GM23248 (cell line): Measurements from ENCODE around the gene TLL1. TPM values are rescaled to one million over a fixed set of nuclear protein-coding genes. Genes with fewer than 3 reads are reported as not detected.

Experiments
- DNase-seq: peaks from one replicate; pipeline ENCODE4 v3.0.0-alpha.2; 2015
- H2AFZ ChIP-seq: fragments of 200-600 bp; sonication (generic); 2 replicates; pipeline ENCODE4 v1.6.1; 2016; ENCODE audit warnings: antibody characterized with exemption
- H3F3A ChIP-seq: fragments of 200-600 bp; sonication (generic); 2 replicates; pipeline ENCODE4 v1.6.1; 2016; ENCODE audit warnings: mild to moderate bottlenecking, antibody characterized with exemption, mixed run types; ENCODE audit not compliant: insufficient read depth
- H3K27ac ChIP-seq: fragments of 200-600 bp; sonication (generic); 2 replicates; pipeline ENCODE4 v1.5.1; 2016; ENCODE audit warnings: mild to moderate bottlenecking
- H3K27me3 ChIP-seq: fragments of 200-600 bp; sonication (generic); replicated peaks from 2 replicates; pipeline ENCODE4 v1.6.1; 2016; ENCODE audit warnings: mild to moderate bottlenecking; ENCODE audit not compliant: insufficient read depth
- H3K36me3 ChIP-seq: fragments of 200-600 bp; sonication (generic); 2 replicates; pipeline ENCODE4 v1.6.1; 2016; ENCODE audit warnings: low read depth, mild to moderate bottlenecking
- H3K4me1 ChIP-seq: fragments of 200-600 bp; sonication (generic); 2 replicates; pipeline ENCODE4 v1.6.1; 2016; ENCODE audit warnings: mild to moderate bottlenecking; ENCODE audit not compliant: insufficient read depth
- H3K4me2 ChIP-seq: fragments of 200-600 bp; sonication (generic); one replicate; pipeline ENCODE4 v1.6.1; 2016; ENCODE audit warnings: mild to moderate bottlenecking; ENCODE audit not compliant: unreplicated experiment
- H3K4me3 ChIP-seq: fragments of 200-600 bp; sonication (generic); 2 replicates; pipeline ENCODE4 v1.5.1; 2016; ENCODE audit warnings: mild to moderate bottlenecking
- H3K79me2 ChIP-seq: fragments of 200-600 bp; sonication (generic); 2 replicates; pipeline ENCODE4 v1.6.1; 2016; ENCODE audit warnings: mild to moderate bottlenecking; ENCODE audit not compliant: insufficient read depth
- H3K9ac ChIP-seq: fragments of 200-600 bp; sonication (generic); 2 replicates; pipeline ENCODE4 v1.6.1; 2016; ENCODE audit warnings: mild to moderate bottlenecking
- H3K9me2 ChIP-seq: fragments of 200-600 bp; sonication (generic); 2 replicates; pipeline ENCODE4 v1.6.1; 2016; ENCODE audit warnings: mixed run types, mild to moderate bottlenecking, moderate library complexity; ENCODE audit not compliant: insufficient read depth
- H3K9me3 ChIP-seq: fragments of 200-600 bp; sonication (generic); one replicate; pipeline ENCODE4 v1.6.1; 2017; ENCODE audit warnings: low read depth
- H4K20me1 ChIP-seq: fragments of 200-600 bp; sonication (generic); 2 replicates; pipeline ENCODE4 v1.6.0; 2016; ENCODE audit not compliant: insufficient read depth
- EZH2 ChIP-seq: fragments of 200-600 bp; sonication (generic); IDR thresholded peaks from 2 replicates; pipeline ENCODE4 v1.6.1; 2018; ENCODE audit warnings: antibody characterized with exemption, mild to moderate bottlenecking; ENCODE audit not compliant: insufficient read depth, poor library complexity, severe bottlenecking
- EZH2phosphoT487 ChIP-seq: fragments of 200-600 bp; sonication (generic); IDR thresholded peaks from 2 replicates; pipeline ENCODE4 v1.6.1; 2018; ENCODE audit warnings: antibody characterized with exemption, moderate library complexity, mild to moderate bottlenecking, low read depth; ENCODE audit not compliant: insufficient read depth
- WGBS, 2 experiments: methylation state at CpG; one replicate each; pipeline ENCODE4 v1.1.6; 2015 to 2017; ENCODE audit warnings: low lambda C conversion rate in 2 of 2, low coverage in 1 of 2; ENCODE audit errors: missing lambda C conversion rate in 2 of 2; 5-methylcytosine and 5-hydroxymethylcytosine counted together
- in situ Hi-C: fragments of 300-500 bp; cut with MboI; formaldehyde crosslinking; loops from 2 replicates; pipeline ENCODE4 v1.15.0; 2020
- polyA plus RNA-seq: library from polyadenylated mRNA; unstranded; fragments of >200 nt; fragmentation: Nextera tagmentation; extraction: Ambion mirVana; gene quantifications from 2 replicates; pipeline ENCODE4 v1.2.1, GENCODE V29; 2016
- total RNA-seq: library from RNA; depleted of rRNA; stranded (reverse); fragments of >200 nt; shearing (Covaris generic); gene quantifications from 2 replicates; pipeline ENCODE4 v1.2.3, GENCODE V29; 2014

Gene TLL1
- total and polyA plus RNA-seq, 2 experiments from 2014 or later: not detected

GRCh38 chr4:165875446-165875845 lies 2.4 kb downstream of the TLL1 start:
- Histone ChIP-seq H3K9ac (no peak overlapping the region), H3K27me3 (peaks cover 41% of the 10 kb centered on the region), H3K9me3 (no peaks in the 10 kb centered on the region), H3K27ac (no peak overlapping the region), H2AFZ (no peak overlapping the region), H4K20me1 (no peaks in the 10 kb centered on the region), H3K4me3 (no peak overlapping the region), H3K9me2 (no peaks in the 10 kb centered on the region), H3K4me2 (no peak overlapping the region), H3K79me2 (no peaks in the 10 kb centered on the region), H3K4me1 (no peaks in the 10 kb centered on the region), H3F3A (no peaks in the 10 kb centered on the region), H3K36me3 (no peaks in the 10 kb centered on the region)
- no peak for DNase-seq
- TF ChIP-seq EZH2 (no peak), EZH2phosphoT487 (no peak)
- 34 to 55% methylated on average over 2 of the region's 2 CpGs for WGBS, 2 experiments
- in situ Hi-C loops: no loop called here

DNA sequence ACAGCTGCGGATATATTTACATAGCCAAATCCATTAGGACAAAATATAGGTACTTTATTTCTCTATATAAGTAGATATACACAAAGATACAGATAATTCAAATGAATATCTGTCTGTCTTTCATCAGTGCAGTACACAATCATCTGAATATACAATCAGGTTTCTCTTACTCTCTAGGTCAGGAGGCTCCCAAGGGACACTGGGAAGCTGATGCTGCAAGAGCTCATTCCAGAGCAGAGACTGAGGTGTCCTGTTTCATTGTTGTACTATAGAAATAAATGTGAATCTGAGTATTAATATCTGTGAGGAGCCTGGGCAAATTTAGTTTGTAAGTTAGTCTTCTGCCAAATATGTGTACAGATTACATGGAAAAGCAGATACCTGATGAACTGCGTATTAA lies 4.2 kb downstream of the TLL1 start:
- peak; percentile 8 for DNase-seq
- no peak overlapping the region for H3K9ac ChIP-seq
- H3K4me3 ChIP-seq: no peak overlapping the region
- no peak for TF ChIP-seq EZH2
- TF ChIP-seq EZH2phosphoT487: no peak
- H4K20me1 ChIP-seq: no peaks in the 10 kb centered on the region
- H3F3A ChIP-seq: no peaks in the 10 kb centered on the region
- H2AFZ ChIP-seq: no peak overlapping the region
- in situ Hi-C loops: no loop called here
- H3K27ac ChIP-seq: no peak overlapping the region
- no peaks in the 10 kb centered on the region for H3K79me2 ChIP-seq
- H3K9me3 ChIP-seq: no peaks in the 10 kb centered on the region
- no peaks in the 10 kb centered on the region for H3K36me3 ChIP-seq
- 59 to 61% methylated on average over 2 of the region's 2 CpGs for WGBS, 2 experiments
- no peak overlapping the region for H3K4me2 ChIP-seq
- H3K4me1 ChIP-seq: no peaks in the 10 kb centered on the region
- H3K27me3 ChIP-seq: peaks cover 33% of the 10 kb centered on the region
- no peaks in the 10 kb centered on the region for H3K9me2 ChIP-seq

DNA sequence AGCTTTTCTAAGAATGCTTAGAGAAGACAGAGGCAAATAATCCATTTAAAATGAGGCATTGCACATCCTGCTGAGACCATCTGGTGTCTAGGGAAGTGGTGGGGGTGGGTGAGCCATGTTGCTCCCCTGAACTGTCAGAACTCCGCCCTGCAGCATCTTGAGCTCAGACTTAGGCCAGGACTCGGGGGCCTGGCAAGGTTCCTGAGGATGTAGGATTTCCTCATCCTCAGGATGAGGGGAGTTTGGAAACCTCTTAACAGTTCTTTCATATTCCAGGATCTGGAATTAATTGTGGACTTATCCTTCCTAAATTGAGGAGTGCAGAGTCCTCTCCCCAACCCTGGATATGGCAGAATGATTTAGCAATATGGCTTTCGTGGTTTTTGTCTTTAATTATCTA lies 6.6 kb downstream of the TLL1 start:
- Histone ChIP-seq H3K27ac (no peak overlapping the region), H3F3A (no peaks in the 10 kb centered on the region), H3K4me2 (no peak overlapping the region), H2AFZ (no peak overlapping the region), H3K36me3 (no peaks in the 10 kb centered on the region), H3K4me1 (no peaks in the 10 kb centered on the region), H3K4me3 (no peak overlapping the region), H3K9me2 (no peaks in the 10 kb centered on the region), H4K20me1 (no peaks in the 10 kb centered on the region), H3K9ac (no peak overlapping the region), H3K27me3 (peaks cover 11% of the 10 kb centered on the region), H3K9me3 (no peaks in the 10 kb centered on the region), H3K79me2 (no peaks in the 10 kb centered on the region)
- in situ Hi-C loops: no loop called here
- TF ChIP-seq EZH2phosphoT487 (no peak), EZH2 (no peak)
- DNase-seq: no peak
- 4 to 5% methylated on average over 3 of the region's 3 CpGs for WGBS, 2 experiments

DNA sequence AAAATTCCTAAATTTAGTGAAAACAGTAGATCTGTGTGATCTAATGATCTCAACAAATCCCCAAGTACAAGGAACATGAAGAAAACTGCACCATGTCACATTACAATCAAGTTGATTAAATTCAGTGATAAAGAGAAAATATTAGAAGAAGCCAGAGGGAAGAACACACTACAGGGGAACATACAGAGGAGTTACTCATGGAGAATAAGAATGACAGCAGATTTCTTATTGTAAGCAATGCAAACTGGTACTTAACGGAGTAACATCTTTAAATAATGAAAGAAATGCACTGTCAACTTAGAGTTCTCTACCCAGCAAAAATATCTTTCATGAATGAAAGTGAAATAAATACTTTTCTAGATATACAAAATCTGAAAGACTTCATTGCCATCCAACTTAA lies 21.1 kb downstream of the TLL1 start:
- no peak for TF ChIP-seq EZH2phosphoT487
- TF ChIP-seq EZH2: no peak
- H3K27ac ChIP-seq: no peak overlapping the region
- no peaks in the 10 kb centered on the region for H3K27me3 ChIP-seq
- H3K79me2 ChIP-seq: no peaks in the 10 kb centered on the region
- H4K20me1 ChIP-seq: no peaks in the 10 kb centered on the region
- H3K4me2 ChIP-seq: no peak overlapping the region
- H3K4me1 ChIP-seq: no peaks in the 10 kb centered on the region
- H3K9me2 ChIP-seq: no peaks in the 10 kb centered on the region
- H3K36me3 ChIP-seq: no peaks in the 10 kb centered on the region
- no peak overlapping the region for H3K4me3 ChIP-seq
- no peaks in the 10 kb centered on the region for H3F3A ChIP-seq
- no peak overlapping the region for H2AFZ ChIP-seq
- no peak for DNase-seq
- 5 to 9% methylated on average over 1 of the region's 1 CpG for WGBS, 2 experiments
- H3K9ac ChIP-seq: no peak overlapping the region
- H3K9me3 ChIP-seq: no peaks in the 10 kb centered on the region
- in situ Hi-C loops: no loop called here

- no peaks in the 10 kb centered on the region for H3K4me1 ChIP-seq
- TF ChIP-seq EZH2phosphoT487: no peak
- TF ChIP-seq EZH2: no peak
- 19 to 20% methylated on average over 6 of the region's 6 CpGs for WGBS, 2 experiments
- H2AFZ ChIP-seq: no peak overlapping the region
- no peaks in the 10 kb centered on the region for H3K36me3 ChIP-seq
- in situ Hi-C loops: no loop called here
- no peak overlapping the region for H3K4me3 ChIP-seq
- H3K27me3 ChIP-seq: no peaks in the 10 kb centered on the region
- DNase-seq: no peak
- no peak overlapping the region for H3K27ac ChIP-seq
- H3K4me2 ChIP-seq: no peak overlapping the region
- no peaks in the 10 kb centered on the region for H3K9me2 ChIP-seq
- H4K20me1 ChIP-seq: no peaks in the 10 kb centered on the region
- H3K9ac ChIP-seq: no peak overlapping the region
- no peaks in the 10 kb centered on the region for H3K79me2 ChIP-seq
- H3F3A ChIP-seq: no peaks in the 10 kb centered on the region
- no peaks in the 10 kb centered on the region for H3K9me3 ChIP-seq
These were observed 32.5 kb downstream of the TLL1 start for GRCh38 chr4:165905405-165906027.
